ENCODE results near the gene BTBD16. TPM values are rescaled to one million over a fixed set of nuclear protein-coding genes. Genes with fewer than 3 reads are reported as not detected.

BTBD16 gene
- polyA plus RNA-seq, 3 donors, result not detected

DNA sequence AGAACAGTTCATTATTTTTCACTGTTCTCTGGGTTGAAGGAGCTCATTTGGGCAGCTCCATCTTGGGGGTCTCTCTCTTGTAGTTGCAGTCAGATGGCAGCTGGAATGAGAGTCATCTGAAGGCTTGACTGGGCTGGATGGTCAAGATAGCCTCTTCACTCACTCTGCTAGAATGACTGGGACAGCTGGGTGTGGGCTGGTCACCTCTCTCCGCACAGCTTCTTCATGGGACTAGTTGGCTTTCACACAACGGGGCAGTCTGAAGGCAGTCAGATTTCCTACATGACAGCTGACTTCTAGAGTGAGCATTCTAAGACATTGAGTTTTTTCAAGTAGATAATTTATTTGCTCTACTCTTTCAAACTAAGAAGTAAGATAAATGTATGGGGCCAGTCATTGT, 116.5 kb downstream of the BTBD16 start:
- no peaks in the 10 kb centered on the region for H3K27me3 ChIP-seq (ENCODE audit: control insufficient read depth in 2 of 2, insufficient read depth in 2 of 2, low read length in 2 of 2)
- Mint-ChIP-seq H3K4me3 (no peak overlapping the region), H3K4me1 (no peaks in the 10 kb centered on the region), H3K36me3 (no peaks in the 10 kb centered on the region), H3K27ac (no peak overlapping the region), H3K27me3 (ENCODE audit: low read depth in 3 of 3) (peaks cover 0 to 2% (median 0%) of the 10 kb centered on the region in 3 donors), H3K9me3 (peaks cover 0 to 4% (median 2%) of the 10 kb centered on the region in 7 donors)
- H3K9me3 ChIP-seq (replicated peaks in 1 of 2; ENCODE audit: control insufficient read depth in 1 of 2, insufficient read depth in 1 of 2, low read length in 2 of 2), result peaks cover 0 to 2% of the 10 kb centered on the region in 2 donors
- H3K4me1 ChIP-seq (ENCODE audit: control insufficient read depth in 1 of 2, insufficient read depth in 2 of 2, low read length in 2 of 2), result no peaks in the 10 kb centered on the region
- no peak overlapping the region for H3K4me3 ChIP-seq (replicated peaks in 1 of 3; ENCODE audit: low read depth in 2 of 3, low read length in 3 of 3)
- H3K36me3 ChIP-seq (replicated peaks in 1 of 2; ENCODE audit: control insufficient read depth in 1 of 2, insufficient read depth in 2 of 2, low read length in 2 of 2), result no peaks in the 10 kb centered on the region
- TF ChIP-seq, protein P1, sequence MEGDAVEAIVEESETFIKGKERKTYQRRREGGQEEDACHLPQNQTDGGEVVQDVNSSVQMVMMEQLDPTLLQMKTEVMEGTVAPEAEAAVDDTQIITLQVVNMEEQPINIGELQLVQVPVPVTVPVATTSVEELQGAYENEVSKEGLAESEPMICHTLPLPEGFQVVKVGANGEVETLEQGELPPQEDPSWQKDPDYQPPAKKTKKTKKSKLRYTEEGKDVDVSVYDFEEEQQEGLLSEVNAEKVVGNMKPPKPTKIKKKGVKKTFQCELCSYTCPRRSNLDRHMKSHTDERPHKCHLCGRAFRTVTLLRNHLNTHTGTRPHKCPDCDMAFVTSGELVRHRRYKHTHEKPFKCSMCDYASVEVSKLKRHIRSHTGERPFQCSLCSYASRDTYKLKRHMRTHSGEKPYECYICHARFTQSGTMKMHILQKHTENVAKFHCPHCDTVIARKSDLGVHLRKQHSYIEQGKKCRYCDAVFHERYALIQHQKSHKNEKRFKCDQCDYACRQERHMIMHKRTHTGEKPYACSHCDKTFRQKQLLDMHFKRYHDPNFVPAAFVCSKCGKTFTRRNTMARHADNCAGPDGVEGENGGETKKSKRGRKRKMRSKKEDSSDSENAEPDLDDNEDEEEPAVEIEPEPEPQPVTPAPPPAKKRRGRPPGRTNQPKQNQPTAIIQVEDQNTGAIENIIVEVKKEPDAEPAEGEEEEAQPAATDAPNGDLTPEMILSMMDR (IDR thresholded peaks at IDR 0.05), result no peak
- H3K4me2 ChIP-seq (replicated peaks; ENCODE audit: extremely low read depth, low read length, poor library complexity, severe bottlenecking), result no peak overlapping the region
- peaks cover 3% of the 10 kb centered on the region for H4K20me1 ChIP-seq (ENCODE audit: insufficient read depth, low read length)
- intact Hi-C loops (cut with micrococcal nuclease), result no loop called here
- WGBS (ENCODE audit: insufficient coverage), result no CpG with 5 or more reads among the region's 2 CpGs
- H3K79me2 ChIP-seq (ENCODE audit: insufficient read depth, low read length), result no peaks in the 10 kb centered on the region
- no peak for DNase-seq
- no peak overlapping the region for H3K9ac ChIP-seq (ENCODE audit: insufficient read depth, low read length, poor library complexity, severe bottlenecking)
- no peak overlapping the region for H3K27ac ChIP-seq (ENCODE audit: low read depth in 1 of 2, low read length in 2 of 2)
- H2AFZ ChIP-seq (ENCODE audit: insufficient read depth, low read depth, low read length, poor library complexity, severe bottlenecking), result no peak overlapping the region

Small RNA genes within 50 kb of the gene (small RNA-seq; reads per million reads assigned to genes)
- gene RNU6-728P (ENCODE audit: insufficient read length, low read depth), result not detected

Other genes starting within 250 kb of the BTBD16 start
- gene PLEKHA1, start 103.4 kb downstream of the BTBD16 start, polyA plus RNA-seq, result 10 to 100 TPM in 2 of 3 donors, 1 to 10 TPM in 1; 5.5 to 14.9 (median 12.3) TPM
- not detected for gene ARMS2, start 183.4 kb downstream of the BTBD16 start, polyA plus RNA-seq
- gene HTRA1, start 190.3 kb downstream of the BTBD16 start, polyA plus RNA-seq, result 1 to 10 TPM in 2 of 3 donors, under 1 TPM in 1; 0.84 to 4.7 (median 2.2) TPM